ENCODE data around the gene EEFSEC.

EEFSEC gene

DNA sequence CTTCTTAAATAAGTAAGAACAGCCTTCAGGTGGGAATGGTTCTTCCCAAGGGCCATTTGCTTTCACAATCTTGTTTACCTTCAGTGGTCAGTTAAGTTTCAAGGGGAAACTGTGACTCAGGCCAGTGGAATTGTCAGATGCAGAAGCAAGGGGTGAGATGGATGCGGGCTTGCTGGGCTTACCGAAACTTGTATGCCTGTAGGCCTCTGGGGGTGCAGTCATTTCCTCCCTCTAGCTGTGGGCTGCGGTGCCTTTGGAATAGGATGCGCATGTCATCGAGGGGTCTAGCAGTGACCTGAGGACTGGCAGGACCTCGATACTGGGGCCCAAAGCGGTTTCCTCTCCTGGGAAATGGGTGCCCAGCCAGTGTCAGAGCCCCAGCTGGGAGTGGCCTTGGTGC, 121.6 kb downstream of the EEFSEC start:
- ChIA-PET POLR2A (ENCODE audit: low non-redundant PET) (no interaction called here), CTCF (interaction anchor here (0.5 to 1.4 kb wide), 2 partner anchors 29 to 166 kb away, joined by 3 read pairs; no protein-coding TSS in a partner anchor)
- TF ChIP-seq, protein P1, sequence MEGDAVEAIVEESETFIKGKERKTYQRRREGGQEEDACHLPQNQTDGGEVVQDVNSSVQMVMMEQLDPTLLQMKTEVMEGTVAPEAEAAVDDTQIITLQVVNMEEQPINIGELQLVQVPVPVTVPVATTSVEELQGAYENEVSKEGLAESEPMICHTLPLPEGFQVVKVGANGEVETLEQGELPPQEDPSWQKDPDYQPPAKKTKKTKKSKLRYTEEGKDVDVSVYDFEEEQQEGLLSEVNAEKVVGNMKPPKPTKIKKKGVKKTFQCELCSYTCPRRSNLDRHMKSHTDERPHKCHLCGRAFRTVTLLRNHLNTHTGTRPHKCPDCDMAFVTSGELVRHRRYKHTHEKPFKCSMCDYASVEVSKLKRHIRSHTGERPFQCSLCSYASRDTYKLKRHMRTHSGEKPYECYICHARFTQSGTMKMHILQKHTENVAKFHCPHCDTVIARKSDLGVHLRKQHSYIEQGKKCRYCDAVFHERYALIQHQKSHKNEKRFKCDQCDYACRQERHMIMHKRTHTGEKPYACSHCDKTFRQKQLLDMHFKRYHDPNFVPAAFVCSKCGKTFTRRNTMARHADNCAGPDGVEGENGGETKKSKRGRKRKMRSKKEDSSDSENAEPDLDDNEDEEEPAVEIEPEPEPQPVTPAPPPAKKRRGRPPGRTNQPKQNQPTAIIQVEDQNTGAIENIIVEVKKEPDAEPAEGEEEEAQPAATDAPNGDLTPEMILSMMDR (conservative IDR thresholded peaks at IDR 0.05; ENCODE audit: low read depth): no peak
- DNase-seq (ENCODE audit: low spot score): peak; percentile 82
- no peak overlapping the region for H3K27ac ChIP-seq

DNA sequence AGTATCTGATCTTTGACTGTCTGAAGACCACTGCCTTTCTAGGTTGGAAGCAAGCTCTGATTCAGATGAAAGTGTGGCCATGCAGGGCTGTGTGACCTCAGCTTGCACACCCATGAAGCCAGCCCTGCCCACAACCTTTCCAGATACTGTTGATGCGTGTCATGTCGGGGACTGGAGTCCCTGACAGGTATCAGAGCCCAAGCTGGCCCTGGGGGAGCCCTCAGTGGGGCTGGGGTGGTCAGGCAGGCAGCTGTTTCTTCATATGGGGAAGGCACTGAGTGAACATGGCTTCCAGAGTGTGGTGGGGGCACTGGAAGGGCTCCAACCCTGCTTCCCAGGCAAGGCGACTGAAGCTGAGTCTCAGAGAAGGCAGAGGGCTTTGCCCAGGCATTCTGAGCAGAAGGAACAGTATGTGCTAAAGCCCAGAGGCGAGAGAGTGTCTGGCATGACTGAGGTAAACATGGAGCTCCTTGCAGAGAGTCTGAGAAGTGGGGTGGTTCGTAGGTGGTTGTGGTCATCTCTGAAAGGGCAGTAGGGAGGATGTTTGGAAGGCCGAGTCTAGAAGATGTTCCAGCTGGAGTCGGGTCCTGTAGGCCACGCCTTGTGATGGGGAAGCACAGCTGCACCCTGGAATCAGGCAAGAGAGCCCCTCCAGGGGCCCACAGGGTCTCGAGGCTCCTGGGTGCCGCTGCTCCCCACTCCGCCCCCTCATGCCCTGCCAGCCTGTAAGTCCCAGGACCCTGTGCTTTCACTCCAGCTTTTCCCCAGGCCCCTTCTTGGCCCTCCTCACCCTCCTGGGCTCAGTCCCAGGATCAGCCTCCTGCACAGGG, 122.2 kb downstream of the EEFSEC start:
- POLR2A ChIA-PET (ENCODE audit: low non-redundant PET): no interaction called here
- CTCF ChIA-PET: interaction anchor here (0.5 to 1.4 kb wide), 2 partner anchors 28 to 165 kb away, joined by 3 read pairs; no protein-coding TSS in a partner anchor
- TF ChIP-seq, protein P1 (conservative IDR thresholded peaks at IDR 0.05; ENCODE audit: low read depth): no peak
- no peak overlapping the region for H3K27ac ChIP-seq
- no peak for DNase-seq (ENCODE audit: low spot score)

DNA sequence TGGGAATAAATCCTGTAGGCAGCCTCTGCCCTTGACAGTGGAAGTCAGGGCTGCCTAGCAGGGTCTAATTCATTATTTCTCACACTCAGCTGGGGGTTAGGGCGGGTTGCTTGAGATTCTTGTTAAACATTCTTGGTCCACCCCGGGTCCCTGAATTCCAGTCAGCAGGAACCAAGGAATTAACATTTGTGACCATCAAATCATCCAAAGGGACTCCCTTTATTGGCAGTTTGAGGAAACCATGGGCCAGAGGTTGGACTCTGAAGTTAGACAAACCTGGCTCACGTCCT, 122.8 kb downstream of the EEFSEC start:
- no peak overlapping the region for H3K27ac ChIP-seq
- DNase-seq (ENCODE audit: low spot score): no peak
- POLR2A ChIA-PET (ENCODE audit: low non-redundant PET): no interaction called here
- TF ChIP-seq, protein P1 (conservative IDR thresholded peaks at IDR 0.05; ENCODE audit: low read depth): no peak
- CTCF ChIA-PET: no interaction called here

DNA sequence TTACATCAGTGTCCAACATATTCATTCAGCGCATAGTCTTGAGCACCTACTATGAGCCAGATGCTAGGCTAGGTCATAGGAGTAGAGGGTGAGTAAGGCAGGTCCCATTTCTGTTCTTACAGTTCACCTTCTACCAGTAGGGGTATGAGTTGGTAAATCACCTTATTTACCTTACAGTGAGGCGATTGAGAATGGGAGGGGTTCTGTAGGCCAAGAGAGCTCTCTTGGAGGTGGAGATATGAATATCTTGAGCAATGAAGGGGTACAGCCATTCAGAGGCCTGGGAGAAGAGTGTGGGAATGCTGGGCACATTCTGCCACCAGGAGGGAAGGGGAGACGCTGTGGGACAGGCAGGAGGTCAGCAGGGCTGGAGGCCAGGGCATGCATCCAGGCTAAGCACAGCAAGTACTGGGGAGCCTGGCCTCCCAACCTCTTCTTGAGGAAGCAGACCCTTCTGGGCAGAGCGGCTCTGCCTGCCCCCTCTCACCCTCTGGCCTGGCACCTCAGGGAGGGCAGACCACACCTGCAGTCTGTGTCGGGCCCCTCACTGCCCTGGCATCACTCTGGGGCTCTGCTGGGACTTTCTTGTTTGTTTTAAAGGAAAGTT, 123.4 kb downstream of the EEFSEC start:
- no peak overlapping the region for H3K27ac ChIP-seq
- no peak for DNase-seq (ENCODE audit: low spot score)
- TF ChIP-seq, protein P1 (conservative IDR thresholded peaks at IDR 0.05; ENCODE audit: low read depth): no peak
- POLR2A ChIA-PET (ENCODE audit: low non-redundant PET): no interaction called here
- CTCF ChIA-PET: no interaction called here

DNA sequence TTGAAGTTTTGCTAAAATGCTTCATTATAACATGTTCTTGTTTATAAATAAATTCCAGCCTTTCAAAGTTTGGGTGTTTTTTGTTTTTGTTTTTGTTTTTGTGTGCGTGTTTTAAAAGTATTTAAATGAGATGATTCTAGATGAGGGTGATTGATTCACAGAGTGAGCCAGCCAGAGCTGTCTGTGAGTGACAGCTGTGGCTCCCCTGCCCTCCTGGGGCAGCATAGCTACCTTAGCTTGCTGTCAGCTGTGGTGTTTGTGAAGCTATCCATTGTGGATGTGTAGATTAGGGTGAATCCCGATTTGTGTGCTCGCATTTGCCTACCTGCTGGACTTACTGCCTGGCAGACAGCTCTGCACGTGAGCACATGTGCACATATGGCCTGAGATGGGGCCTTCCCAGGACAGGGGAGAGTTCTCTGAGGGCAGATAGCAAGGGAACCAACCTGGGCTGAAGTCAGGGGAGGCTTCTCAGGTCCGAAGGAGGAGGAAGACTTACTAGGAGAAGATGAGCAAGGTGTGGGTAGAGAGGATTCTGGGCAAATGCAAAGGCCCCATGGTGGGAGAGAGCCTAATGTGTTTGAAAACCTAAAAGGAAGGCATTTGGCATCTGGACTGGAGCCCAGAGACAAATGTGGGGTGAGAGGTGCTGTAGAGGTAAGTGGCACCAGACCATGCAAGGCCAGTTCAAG, 124.2 kb downstream of the EEFSEC start:
- CTCF ChIA-PET: interaction anchor here (0.5 kb wide), 1 partner anchor 43 kb away, joined by 3 read pairs; no protein-coding TSS in a partner anchor
- no peak overlapping the region for H3K27ac ChIP-seq
- DNase-seq (ENCODE audit: low spot score): no peak
- POLR2A ChIA-PET (ENCODE audit: low non-redundant PET): no interaction called here
- TF ChIP-seq, protein P1 (conservative IDR thresholded peaks at IDR 0.05; ENCODE audit: low read depth): no peak

DNA sequence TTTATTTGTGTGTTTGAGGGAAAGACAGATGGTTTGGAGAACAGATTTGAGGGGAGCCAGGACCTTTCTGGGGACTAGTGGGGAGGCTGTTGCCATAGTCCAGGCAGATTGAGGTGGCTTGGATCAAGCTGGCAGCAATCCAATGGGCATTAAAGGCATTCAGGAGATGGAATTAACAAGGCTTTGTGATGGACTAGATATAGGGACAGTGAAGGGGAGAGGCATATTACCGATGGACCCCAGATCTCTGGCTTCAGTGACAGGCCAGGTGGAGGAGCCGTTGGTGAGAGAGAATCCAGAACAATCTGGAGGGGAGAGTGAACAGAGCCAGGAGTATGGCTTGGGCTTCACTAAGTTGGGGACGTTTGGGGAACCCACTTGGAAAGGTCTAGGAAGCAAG, 124.8 kb downstream of the EEFSEC start:
- no peak for DNase-seq (ENCODE audit: low spot score)
- H3K27ac ChIP-seq: no peak overlapping the region
- TF ChIP-seq, protein P1 (conservative IDR thresholded peaks at IDR 0.05; ENCODE audit: low read depth): no peak
- CTCF ChIA-PET: interaction anchor here (0.5 kb wide), 1 partner anchor 42 kb away, joined by 3 read pairs; no protein-coding TSS in a partner anchor
- POLR2A ChIA-PET (ENCODE audit: low non-redundant PET): no interaction called here

Measured in RWPE1 (cell line).